HG02759 (cell line): ENCODE data around the gene NETO2.
"Not testable (repeated sequence)": the region's sequence is repeated elsewhere in the genome, so short reads cannot be mapped to it uniquely, and the experiment has no call there.

Experiments
- ATAC-seq: cut with Tn5 transposase; IDR thresholded peaks from one replicate; pipeline ENCODE4 v1.9.1; 2021; ENCODE audit warnings: mild to moderate bottlenecking, moderate library complexity; ENCODE audit not compliant: unreplicated experiment

The NETO2 gene

GRCh38 chr16:47143677-47144558 lies at the start of gene NETO2:
NETO2 (minus strand) TSS chr16:47143945; CDS start chr16:47143612, 333 bp downstream.
- ATAC-seq: peak; percentile 62

- ATAC-seq: no peak
Measured at GRCh38 chr16:47182318-47182717, 38.6 kb upstream of the NETO2 start.

GRCh38 chr16:47181066-47181465 lies 37.3 kb upstream of the NETO2 start:
- ATAC-seq: not testable (repeated sequence)

- no peak for ATAC-seq
Measured at GRCh38 chr16:47180073-47180472, 36.3 kb upstream of the NETO2 start.

GRCh38 chr16:47175152-47175551 lies 31.4 kb upstream of the NETO2 start:
- no peak for ATAC-seq

- ATAC-seq: no peak
Measured at GRCh38 chr16:47162670-47163420, 19.1 kb upstream of the NETO2 start.

GRCh38 chr16:47161464-47161863 lies 17.7 kb upstream of the NETO2 start:
- no peak for ATAC-seq

- no peak for ATAC-seq
Measured at GRCh38 chr16:47160422-47160821, 16.7 kb upstream of the NETO2 start.

GRCh38 chr16:47158992-47159391 lies 15.2 kb upstream of the NETO2 start:
- ATAC-seq: no peak

GRCh38 chr16:47156680-47157215 lies 13.0 kb upstream of the NETO2 start:
- ATAC-seq: no peak

- not testable (repeated sequence) for ATAC-seq
Measured at GRCh38 chr16:47152501-47152900, 8.8 kb upstream of the NETO2 start.

- no peak for ATAC-seq
Measured at GRCh38 chr16:47150067-47150466, 6.3 kb upstream of the NETO2 start.

- ATAC-seq: no peak
Measured at GRCh38 chr16:47144559-47144877, 773 bp upstream of the NETO2 start.

GRCh38 chr16:47142821-47143676 lies 696 bp downstream of the NETO2 start:
- peak; percentile 74 for ATAC-seq

- no peak for ATAC-seq
Measured at GRCh38 chr16:47142486-47142820, 1.3 kb downstream of the NETO2 start.

GRCh38 chr16:47141773-47142485 lies 1.8 kb downstream of the NETO2 start:
- ATAC-seq: peak; percentile 44

GRCh38 chr16:47140686-47141085 lies 3.1 kb downstream of the NETO2 start:
- ATAC-seq: no peak

- ATAC-seq: no peak
Measured at GRCh38 chr16:47139561-47140185, 4.1 kb downstream of the NETO2 start.

- ATAC-seq: not testable (repeated sequence)
Measured at GRCh38 chr16:47137925-47138324, 5.8 kb downstream of the NETO2 start.
